Gastroesophageal sphincter (tissue), 4 donors: ENCODE measurements around the gene PTPRF. TPM values are rescaled to one million over a fixed set of nuclear protein-coding genes. Genes with fewer than 3 reads are reported as not detected.

Experiments
- ATAC-seq: fragments of 150-250 bp; one replicate; pipeline ENCODE4 v1.9.1; 2016; ENCODE audit warnings: mild to moderate bottlenecking, moderate library complexity
- H3K27ac ChIP-seq, 4 donors: fragments of 200-600 bp; sonication (generic) in 3 of 4; 1 replicate in 3 of 4; 2 replicates in 1 of 4; pipeline ENCODE4 v1.5.1; 2016 to 2019
- H3K27me3 ChIP-seq: fragments of 200-600 bp; sonication (generic); one replicate; pipeline ENCODE4 v1.5.1; 2019
- H3K36me3 ChIP-seq, 2 donors: fragments of 200-600 bp; sonication (generic); one replicate each; pipeline ENCODE4 v1.5.1; 2019; ENCODE audit warnings: control low read depth in 1 of 2
- H3K4me1 ChIP-seq, 3 donors: fragments of 200-600 bp; sonication (generic); 1 replicate in 2 of 3; 2 replicates in 1 of 3; pipeline ENCODE4 v1.5.1; 2016 to 2019; ENCODE audit warnings: control low read depth in 2 of 3
- H3K4me3 ChIP-seq, 2 donors: fragments of 200-600 bp; sonication (generic); one replicate each; pipeline ENCODE4 v1.5.1; 2019; ENCODE audit warnings: mild to moderate bottlenecking in 1 of 2, moderate library complexity in 1 of 2
- H3K9me3 ChIP-seq, 3 donors: fragments of 200-600 bp; sonication (generic); one replicate each; pipeline ENCODE4 v1.5.1; 2017 to 2019; ENCODE audit warnings: control low read depth in 2 of 3
- EP300 ChIP-seq: sonication (generic); formaldehyde crosslinking; IDR thresholded peaks from one replicate; pipeline ENCODE4 v1.6.1; 2017; ENCODE audit warnings: antibody characterized with exemption, mild to moderate bottlenecking
- POLR2A ChIP-seq, 2 donors: fragments of 450-650 bp; IDR thresholded peaks; one replicate each; pipeline ENCODE4 v1.6.1; 2017; ENCODE audit warnings: antibody characterized with exemption in 2 of 2, mild to moderate bottlenecking in 2 of 2, moderate library complexity in 1 of 2
- POLR2AphosphoS5 ChIP-seq: sonication (generic); formaldehyde crosslinking; IDR thresholded peaks from one replicate; pipeline ENCODE4 v1.6.1; 2017; ENCODE audit warnings: antibody characterized with exemption
- WGBS, 2 donors: methylation state at CpG; one replicate each; pipeline ENCODE4 v1.1.5; 2018; ENCODE audit warnings: low coverage in 1 of 2; 5-methylcytosine and 5-hydroxymethylcytosine counted together
- total RNA-seq, 4 donors: library from RNA; depleted of rRNA; stranded (reverse); fragments of >200 nt; gene quantifications; one replicate each; pipeline ENCODE4 v1.1.0, GENCODE V29; 2016
- TF ChIP-seq, protein P1 (sequence below), 4 experiments: fragments of 200-600 bp in 2 of 4; fragments of 450-650 bp in 2 of 4; sonication (generic) in 1 of 4; IDR thresholded peaks; one replicate each; pipeline ENCODE4 v1.5.1; 2017 to 2019; ENCODE audit warnings: antibody characterized with exemption in 4 of 4, mild to moderate bottlenecking in 2 of 4, moderate library complexity in 2 of 4

The PTPRF gene
- total RNA-seq, 4 donors from 2014 or later = 55.8 to 80.4 (median 60.8) TPM

GRCh38 chr1:43513471-43514173 lies 17.1 kb upstream of the PTPRF start:
- peaks cover 0 to 10% (median 0%) of the 10 kb centered on the region in 3 donors for H3K4me1 ChIP-seq
- TF ChIP-seq EP300 = no peak
- TF ChIP-seq, protein P1, sequence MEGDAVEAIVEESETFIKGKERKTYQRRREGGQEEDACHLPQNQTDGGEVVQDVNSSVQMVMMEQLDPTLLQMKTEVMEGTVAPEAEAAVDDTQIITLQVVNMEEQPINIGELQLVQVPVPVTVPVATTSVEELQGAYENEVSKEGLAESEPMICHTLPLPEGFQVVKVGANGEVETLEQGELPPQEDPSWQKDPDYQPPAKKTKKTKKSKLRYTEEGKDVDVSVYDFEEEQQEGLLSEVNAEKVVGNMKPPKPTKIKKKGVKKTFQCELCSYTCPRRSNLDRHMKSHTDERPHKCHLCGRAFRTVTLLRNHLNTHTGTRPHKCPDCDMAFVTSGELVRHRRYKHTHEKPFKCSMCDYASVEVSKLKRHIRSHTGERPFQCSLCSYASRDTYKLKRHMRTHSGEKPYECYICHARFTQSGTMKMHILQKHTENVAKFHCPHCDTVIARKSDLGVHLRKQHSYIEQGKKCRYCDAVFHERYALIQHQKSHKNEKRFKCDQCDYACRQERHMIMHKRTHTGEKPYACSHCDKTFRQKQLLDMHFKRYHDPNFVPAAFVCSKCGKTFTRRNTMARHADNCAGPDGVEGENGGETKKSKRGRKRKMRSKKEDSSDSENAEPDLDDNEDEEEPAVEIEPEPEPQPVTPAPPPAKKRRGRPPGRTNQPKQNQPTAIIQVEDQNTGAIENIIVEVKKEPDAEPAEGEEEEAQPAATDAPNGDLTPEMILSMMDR (IDR thresholded peaks at IDR 0.05) = no peak
- H3K4me3 ChIP-seq = no peak overlapping the region
- H3K36me3 ChIP-seq = no peaks in the 10 kb centered on the region
- H3K27ac ChIP-seq = no peak overlapping the region
- H3K27me3 ChIP-seq = no peaks in the 10 kb centered on the region
- H3K9me3 ChIP-seq = no peaks in the 10 kb centered on the region
- WGBS, 2 donors = 77 to 81% methylated on average over 5 of the region's 5 CpGs
- ATAC-seq = no peak

- H3K9me3 ChIP-seq = no peaks in the 10 kb centered on the region
- peaks cover 0 to 10% (median 0%) of the 10 kb centered on the region in 3 donors for H3K4me1 ChIP-seq
- no peaks in the 10 kb centered on the region for H3K36me3 ChIP-seq
- TF ChIP-seq EP300 (no peak), POLR2A (IDR thresholded peaks at IDR 0.05) (no peak), POLR2AphosphoS5 (no peak)
- no peak overlapping the region for H3K27ac ChIP-seq
- peaks cover 22% of the 10 kb centered on the region for H3K27me3 ChIP-seq
- no peak for ATAC-seq
- no peak overlapping the region for H3K4me3 ChIP-seq
- 82% methylated on average over 11 of the region's 11 CpGs for WGBS, 2 donors
Observed at GRCh38 chr1:43518935-43519686, 11.6 kb upstream of the PTPRF start.

DNA sequence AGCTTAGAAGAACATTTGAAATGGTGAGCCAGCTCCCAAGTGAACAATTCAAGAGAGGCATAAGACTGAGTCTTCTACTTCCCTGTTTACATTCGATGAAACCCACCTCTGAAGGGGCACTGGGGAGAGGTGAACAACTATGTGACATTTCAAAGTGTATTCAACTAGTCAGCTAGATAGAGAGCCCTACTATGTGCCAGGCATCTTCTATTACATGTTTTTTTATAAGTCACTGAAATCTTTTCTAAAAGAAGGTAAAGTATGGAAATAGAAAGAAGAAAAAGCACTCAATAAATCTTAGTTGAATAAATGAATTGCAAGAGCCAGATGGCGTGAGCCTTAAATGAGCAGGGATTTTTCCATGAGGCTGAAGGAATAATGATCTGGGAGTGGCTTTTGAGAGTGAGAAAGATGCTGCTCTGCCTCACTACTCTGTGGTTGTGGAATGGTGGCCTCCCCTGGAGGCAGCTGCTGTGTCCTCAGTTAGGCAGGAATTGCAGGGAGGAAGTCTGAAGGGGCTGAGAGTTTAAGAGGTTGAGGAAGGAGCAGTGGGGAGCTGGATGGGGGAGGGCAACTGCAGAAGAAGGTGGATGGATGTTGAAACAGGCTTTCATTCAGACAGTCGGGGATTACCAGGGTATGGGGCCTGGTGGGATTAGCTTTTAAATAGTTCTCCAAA lies 10.4 kb upstream of the PTPRF start:
- no peak for ATAC-seq
- TF ChIP-seq EP300 (no peak), POLR2AphosphoS5 (no peak), POLR2A (IDR thresholded peaks at IDR 0.05) (no peak)
- TF ChIP-seq, protein P1 (IDR thresholded peaks at IDR 0.05) = no peak
- Histone ChIP-seq H3K4me3 (no peak overlapping the region), H3K27me3 (peaks cover 22% of the 10 kb centered on the region), H3K27ac (no peak overlapping the region), H3K4me1 (peaks cover 0 to 2% (median 0%) of the 10 kb centered on the region in 3 donors), H3K9me3 (no peaks in the 10 kb centered on the region), H3K36me3 (no peaks in the 10 kb centered on the region)
- 50 to 51% methylated on average over 3 of the region's 3 CpGs for WGBS, 2 donors

GRCh38 chr1:43521078-43521477 lies 9.6 kb upstream of the PTPRF start:
- TF ChIP-seq, protein P1 (IDR thresholded peaks at IDR 0.05) = no peak
- TF ChIP-seq POLR2A (IDR thresholded peaks at IDR 0.05) (no peak), EP300 (no peak), POLR2AphosphoS5 (no peak)
- WGBS, 2 donors = 93% methylated on average over 3 of the region's 8 CpGs; no CpG with 5 or more reads in 1 of the 2 donors

GRCh38 chr1:43521756-43522155 lies 8.9 kb upstream of the PTPRF start:
- Histone ChIP-seq H3K4me3 (no peak overlapping the region), H3K4me1 (no peaks in the 10 kb centered on the region), H3K36me3 (no peaks in the 10 kb centered on the region), H3K27me3 (peaks cover 22% of the 10 kb centered on the region), H3K27ac (no peak overlapping the region), H3K9me3 (no peaks in the 10 kb centered on the region)
- no peak for ATAC-seq
- TF ChIP-seq POLR2AphosphoS5 = no peak
- TF ChIP-seq EP300 = no peak
- TF ChIP-seq, protein P1 (IDR thresholded peaks at IDR 0.05) = no peak
- TF ChIP-seq POLR2A (IDR thresholded peaks at IDR 0.05) = no peak
- 76 to 80% methylated on average over 3 to 6 of the region's 8 CpGs for WGBS, 2 donors

More at GRCh38 chr1:43521078-43521477, 9.6 kb upstream of the PTPRF start:
- Histone ChIP-seq H3K27ac (no peak overlapping the region), H3K9me3 (no peaks in the 10 kb centered on the region), H3K27me3 (peaks cover 22% of the 10 kb centered on the region), H3K4me3 (no peak overlapping the region), H3K36me3 (no peaks in the 10 kb centered on the region), H3K4me1 (no peaks in the 10 kb centered on the region)
- ATAC-seq = no peak
